ENCODE results near the gene ENO2.

ENO2 gene

DNA sequence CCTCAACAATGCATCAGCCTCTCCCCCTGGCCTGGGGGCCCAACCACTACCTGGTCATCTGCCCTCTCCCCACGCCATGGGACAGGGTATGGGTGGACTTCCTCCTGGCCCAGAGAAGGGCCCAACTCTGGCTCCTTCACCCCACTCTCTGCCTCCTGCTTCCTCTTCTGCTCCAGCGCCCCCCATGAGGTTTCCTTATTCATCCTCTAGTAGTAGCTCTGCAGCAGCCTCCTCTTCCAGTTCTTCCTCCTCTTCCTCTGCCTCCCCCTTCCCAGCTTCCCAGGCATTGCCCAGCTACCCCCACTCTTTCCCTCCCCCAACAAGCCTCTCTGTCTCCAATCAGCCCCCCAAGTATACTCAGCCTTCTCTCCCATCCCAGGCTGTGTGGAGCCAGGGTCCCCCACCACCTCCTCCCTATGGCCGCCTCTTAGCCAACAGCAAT, 21.8 kb downstream of the ENO2 start:
- no peak overlapping the region for H3K4me2 ChIP-seq
- H3K4me1 ChIP-seq (ENCODE audit: low read depth, poor library complexity, severe bottlenecking) = peaks cover 6% of the 10 kb centered on the region
- H3K4me3 ChIP-seq (IDR thresholded peaks at IDR 0.05; ENCODE audit: insufficient read depth, low read depth, low read length) = no peak overlapping the region

DNA sequence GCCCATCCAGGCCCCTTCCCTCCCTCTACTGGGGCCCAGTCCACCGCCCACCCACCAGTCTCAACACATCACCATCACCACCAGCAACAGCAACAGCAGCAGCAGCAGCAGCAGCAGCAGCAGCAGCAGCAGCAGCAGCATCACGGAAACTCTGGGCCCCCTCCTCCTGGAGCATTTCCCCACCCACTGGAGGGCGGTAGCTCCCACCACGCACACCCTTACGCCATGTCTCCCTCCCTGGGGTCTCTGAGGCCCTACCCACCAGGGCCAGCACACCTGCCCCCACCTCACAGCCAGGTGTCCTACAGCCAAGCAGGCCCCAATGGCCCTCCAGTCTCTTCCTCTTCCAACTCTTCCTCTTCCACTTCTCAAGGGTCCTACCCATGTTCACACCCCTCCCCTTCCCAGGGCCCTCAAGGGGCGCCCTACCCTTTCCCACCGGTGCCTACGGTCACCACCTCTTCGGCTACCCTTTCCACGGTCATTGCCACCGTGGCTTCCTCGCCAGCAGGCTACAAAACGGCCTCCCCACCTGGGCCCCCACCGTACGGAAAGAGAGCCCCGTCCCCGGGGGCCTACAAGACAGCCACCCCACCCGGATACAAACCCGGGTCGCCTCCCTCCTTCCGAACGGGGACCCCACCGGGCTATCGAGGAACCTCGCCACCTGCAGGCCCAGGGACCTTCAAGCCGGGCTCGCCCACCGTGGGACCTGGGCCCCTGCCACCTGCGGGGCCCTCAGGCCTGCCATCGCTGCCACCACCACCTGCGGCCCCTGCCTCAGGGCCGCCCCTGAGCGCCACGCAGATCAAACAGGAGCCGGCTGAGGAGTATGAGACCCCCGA, 22.5 kb downstream of the ENO2 start:
- no peaks in the 10 kb centered on the region for H3K27me3 ChIP-seq (ENCODE audit: insufficient read depth, low read depth)
- H3K36me3 ChIP-seq (ENCODE audit: insufficient read depth) = no peaks in the 10 kb centered on the region
- H2AFZ ChIP-seq (ENCODE audit: low read depth) = no peak overlapping the region; the same call in 1 of the 2 replicates
- H3K4me1 ChIP-seq (ENCODE audit: low read depth, poor library complexity, severe bottlenecking) = peaks cover 6% of the 10 kb centered on the region
- no peak overlapping the region for H3K4me3 ChIP-seq (IDR thresholded peaks at IDR 0.05; ENCODE audit: insufficient read depth, low read depth, low read length)
- H3K27ac ChIP-seq = peak overlapping the region; percentile 87
- no peaks in the 10 kb centered on the region; the same call in 1 of the 2 replicates for H3K79me2 ChIP-seq (ENCODE audit: insufficient read depth, low read depth)
- no peaks in the 10 kb centered on the region for H4K20me1 ChIP-seq (ENCODE audit: insufficient read depth)
- peak overlapping the region; percentile 68 for H3K4me2 ChIP-seq
- peak overlapping the region; percentile 97 for H3K9ac ChIP-seq
- TF ChIP-seq, protein P1, sequence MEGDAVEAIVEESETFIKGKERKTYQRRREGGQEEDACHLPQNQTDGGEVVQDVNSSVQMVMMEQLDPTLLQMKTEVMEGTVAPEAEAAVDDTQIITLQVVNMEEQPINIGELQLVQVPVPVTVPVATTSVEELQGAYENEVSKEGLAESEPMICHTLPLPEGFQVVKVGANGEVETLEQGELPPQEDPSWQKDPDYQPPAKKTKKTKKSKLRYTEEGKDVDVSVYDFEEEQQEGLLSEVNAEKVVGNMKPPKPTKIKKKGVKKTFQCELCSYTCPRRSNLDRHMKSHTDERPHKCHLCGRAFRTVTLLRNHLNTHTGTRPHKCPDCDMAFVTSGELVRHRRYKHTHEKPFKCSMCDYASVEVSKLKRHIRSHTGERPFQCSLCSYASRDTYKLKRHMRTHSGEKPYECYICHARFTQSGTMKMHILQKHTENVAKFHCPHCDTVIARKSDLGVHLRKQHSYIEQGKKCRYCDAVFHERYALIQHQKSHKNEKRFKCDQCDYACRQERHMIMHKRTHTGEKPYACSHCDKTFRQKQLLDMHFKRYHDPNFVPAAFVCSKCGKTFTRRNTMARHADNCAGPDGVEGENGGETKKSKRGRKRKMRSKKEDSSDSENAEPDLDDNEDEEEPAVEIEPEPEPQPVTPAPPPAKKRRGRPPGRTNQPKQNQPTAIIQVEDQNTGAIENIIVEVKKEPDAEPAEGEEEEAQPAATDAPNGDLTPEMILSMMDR (conservative IDR thresholded peaks at IDR 0.05; ENCODE audit: low read depth, low read length) = no peak

More for the DNA sequence above, 21.8 kb downstream of the ENO2 start:
- Histone ChIP-seq H3K27me3 (ENCODE audit: insufficient read depth, low read depth) (no peaks in the 10 kb centered on the region), H3K27ac (no peak overlapping the region), H4K20me1 (ENCODE audit: insufficient read depth) (no peaks in the 10 kb centered on the region), H3K9ac (no peak overlapping the region), H3K36me3 (ENCODE audit: insufficient read depth) (no peaks in the 10 kb centered on the region), H3K79me2 (ENCODE audit: insufficient read depth, low read depth) (no peaks in the 10 kb centered on the region; the same call in 1 of the 2 replicates), H2AFZ (ENCODE audit: low read depth) (no peak overlapping the region)
- TF ChIP-seq, protein P1 (conservative IDR thresholded peaks at IDR 0.05; ENCODE audit: low read depth, low read length) = no peak

DNA sequence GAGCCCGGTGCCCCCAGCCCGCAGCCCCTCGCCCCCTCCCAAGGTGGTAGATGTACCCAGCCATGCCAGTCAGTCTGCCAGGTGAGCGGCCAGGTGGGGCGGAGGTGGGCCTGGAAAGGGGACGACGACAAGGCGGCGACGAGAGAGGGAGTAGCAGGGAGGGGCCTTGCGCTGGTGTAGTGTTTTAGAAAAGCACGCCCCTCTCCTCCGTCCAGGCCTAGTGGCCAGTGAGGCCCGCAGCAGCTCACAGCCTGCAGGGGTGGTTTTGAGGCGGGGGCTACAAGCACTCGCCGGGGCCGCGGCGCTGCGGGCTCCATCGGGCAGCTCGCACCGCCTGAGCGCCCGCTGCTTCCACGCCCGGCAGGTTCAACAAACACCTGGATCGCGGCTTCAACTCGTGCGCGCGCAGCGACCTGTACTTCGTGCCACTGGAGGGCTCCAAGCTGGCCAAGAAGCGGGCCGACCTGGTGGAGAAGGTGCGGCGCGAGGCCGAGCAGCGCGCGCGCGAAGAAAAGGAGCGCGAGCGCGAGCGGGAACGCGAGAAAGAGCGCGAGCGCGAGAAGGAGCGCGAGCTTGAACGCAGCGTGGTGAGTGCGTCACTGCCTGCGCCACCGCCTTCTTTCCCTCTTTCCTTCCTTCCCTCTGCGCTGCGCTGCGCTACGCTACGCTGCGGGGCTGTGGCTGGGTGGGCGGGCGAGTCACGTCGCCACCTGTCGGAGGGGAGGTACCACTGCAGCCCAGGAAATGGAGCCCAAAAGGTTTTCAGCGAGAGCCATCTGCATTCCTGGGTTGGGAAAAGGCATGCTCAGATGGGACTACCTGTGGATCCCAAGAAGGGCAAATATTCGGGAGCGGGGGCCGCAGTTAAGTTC, 23.3 kb downstream of the ENO2 start:
- no peaks in the 10 kb centered on the region for H4K20me1 ChIP-seq (ENCODE audit: insufficient read depth)
- peak overlapping the region; percentile 97 for H3K9ac ChIP-seq
- H3K4me2 ChIP-seq = peak overlapping the region; percentile 68
- peaks cover 8% of the 10 kb centered on the region for H3K4me1 ChIP-seq (ENCODE audit: low read depth, poor library complexity, severe bottlenecking)
- H3K79me2 ChIP-seq (ENCODE audit: insufficient read depth, low read depth) = no peaks in the 10 kb centered on the region
- H3K27ac ChIP-seq = peak overlapping the region; percentile 87
- no peaks in the 10 kb centered on the region for H3K36me3 ChIP-seq (ENCODE audit: insufficient read depth)
- peak overlapping the region; percentile 57 for H2AFZ ChIP-seq (ENCODE audit: low read depth)
- H3K27me3 ChIP-seq (ENCODE audit: insufficient read depth, low read depth) = no peaks in the 10 kb centered on the region
- no peak overlapping the region for H3K4me3 ChIP-seq (IDR thresholded peaks at IDR 0.05; ENCODE audit: insufficient read depth, low read depth, low read length)
- TF ChIP-seq, protein P1 (conservative IDR thresholded peaks at IDR 0.05; ENCODE audit: low read depth, low read length) = peak; percentile 85

DNA sequence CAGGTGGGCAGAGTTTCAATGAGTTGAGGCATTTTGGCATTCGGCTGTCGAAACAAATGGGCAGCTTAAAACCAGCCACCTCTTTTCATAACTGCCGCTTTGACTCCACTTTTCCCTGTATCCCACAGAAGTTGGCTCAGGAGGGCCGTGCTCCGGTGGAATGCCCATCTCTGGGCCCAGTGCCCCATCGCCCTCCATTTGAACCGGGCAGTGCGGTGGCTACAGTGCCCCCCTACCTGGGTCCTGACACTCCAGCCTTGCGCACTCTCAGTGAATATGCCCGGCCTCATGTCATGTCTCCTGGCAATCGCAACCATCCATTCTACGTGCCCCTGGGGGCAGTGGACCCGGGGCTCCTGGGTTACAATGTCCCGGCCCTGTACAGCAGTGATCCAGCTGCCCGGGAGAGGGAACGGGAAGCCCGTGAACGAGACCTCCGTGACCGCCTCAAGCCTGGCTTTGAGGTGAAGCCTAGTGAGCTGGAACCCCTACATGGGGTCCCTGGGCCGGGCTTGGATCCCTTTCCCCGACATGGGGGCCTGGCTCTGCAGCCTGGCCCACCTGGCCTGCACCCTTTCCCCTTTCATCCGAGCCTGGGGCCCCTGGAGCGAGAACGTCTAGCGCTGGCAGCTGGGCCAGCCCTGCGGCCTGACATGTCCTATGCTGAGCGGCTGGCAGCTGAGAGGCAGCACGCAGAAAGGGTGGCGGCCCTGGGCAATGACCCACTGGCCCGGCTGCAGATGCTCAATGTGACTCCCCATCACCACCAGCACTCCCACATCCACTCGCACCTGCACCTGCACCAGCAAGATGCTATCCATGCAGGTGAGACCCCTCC, 24.2 kb downstream of the ENO2 start:
- H3K9ac ChIP-seq = peak overlapping the region; percentile 97; the same call in 1 of the 2 replicates
- H3K4me2 ChIP-seq = peak overlapping the region; percentile 49
- no peaks in the 10 kb centered on the region for H3K36me3 ChIP-seq (ENCODE audit: insufficient read depth)
- TF ChIP-seq, protein P1 (conservative IDR thresholded peaks at IDR 0.05; ENCODE audit: low read depth, low read length) = no peak
- 0 out of 2 replicates have a peak overlapping the region, but pooled peaks have one; percentile 28 for H2AFZ ChIP-seq (ENCODE audit: low read depth)
- peaks cover 13% of the 10 kb centered on the region for H3K4me1 ChIP-seq (ENCODE audit: low read depth, poor library complexity, severe bottlenecking)
- 0 out of 2 replicates have a peak overlapping the region, but pooled peaks have one; percentile 87 for H3K27ac ChIP-seq
- H3K79me2 ChIP-seq (ENCODE audit: insufficient read depth, low read depth) = no peaks in the 10 kb centered on the region
- no peaks in the 10 kb centered on the region for H3K27me3 ChIP-seq (ENCODE audit: insufficient read depth, low read depth)
- no peak overlapping the region for H3K4me3 ChIP-seq (IDR thresholded peaks at IDR 0.05; ENCODE audit: insufficient read depth, low read depth, low read length)
- no peaks in the 10 kb centered on the region for H4K20me1 ChIP-seq (ENCODE audit: insufficient read depth)

All from KMS-11 (cell line).